Suprapubic skin (tissue), 3 donors: ENCODE data around the gene SRM.

Experiments
- CTCF ChIP-seq, 2 donors: fragments of 200-600 bp in 1 of 2; fragments of 450-650 bp in 1 of 2; sonication (generic) in 1 of 2; IDR thresholded peaks; one replicate each; pipeline ENCODE4 v1.5.1; 2016 to 2019; ENCODE audit warnings: antibody characterized with exemption in 2 of 2, mild to moderate bottlenecking in 1 of 2, moderate library complexity in 1 of 2
- EP300 ChIP-seq: sonication (generic); formaldehyde crosslinking; IDR thresholded peaks from one replicate; pipeline ENCODE4 v1.6.1; 2017; ENCODE audit warnings: antibody characterized with exemption
- POLR2A ChIP-seq, 2 donors: fragments of 450-650 bp; IDR thresholded peaks; one replicate each; pipeline ENCODE4 v1.6.1; 2017; ENCODE audit warnings: antibody characterized with exemption in 2 of 2, mild to moderate bottlenecking in 2 of 2, moderate library complexity in 2 of 2

- TF ChIP-seq POLR2A (IDR thresholded peaks at IDR 0.05) (no peak), CTCF (IDR thresholded peaks at IDR 0.05) (no peak), EP300 (no peak)
Observed at GRCh38 chr1:11052839-11053757, 6.7 kb downstream of the SRM start.
